Measurements from ENCODE around the gene ALOX15B. TPM values are rescaled to one million over a fixed set of nuclear protein-coding genes. Genes with fewer than 3 reads are reported as not detected.

ALOX15B gene
- total and polyA plus RNA-seq, 2 donors (not counting 1 experiment from before 2014, with no cell fraction given) = not detected

DNA sequence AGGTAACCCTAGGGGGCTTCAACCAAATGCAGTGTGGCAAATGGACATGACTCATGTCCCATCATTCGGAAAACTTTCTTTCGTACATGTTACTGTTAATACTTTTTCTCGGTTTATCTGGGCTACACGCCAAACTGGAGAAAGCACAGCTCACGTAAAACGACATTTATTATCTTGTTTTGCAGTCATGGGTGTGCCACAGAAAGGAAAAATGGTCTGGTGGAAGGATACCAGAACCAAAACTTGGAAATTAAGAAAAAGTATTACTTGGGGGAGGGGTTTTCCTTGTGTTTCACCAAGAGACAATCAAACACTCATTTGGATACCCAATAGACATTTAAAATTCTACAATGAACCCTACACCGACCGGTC lies 23.6 kb downstream of the ALOX15B start:
- H4K20me1 ChIP-seq (ENCODE audit: control insufficient read depth, extremely low read depth, insufficient read depth, low read length) = no peaks in the 10 kb centered on the region
- peaks cover 59% of the 10 kb centered on the region for H3K27me3 ChIP-seq (ENCODE audit: control insufficient read depth, insufficient read depth, low read length)
- no peak overlapping the region for H3K4me3 ChIP-seq (replicated peaks in 1 of 4; ENCODE audit: control extremely low read depth in 1 of 4, insufficient read depth in 1 of 4, low read depth in 3 of 4, low read length in 4 of 4)
- no peak overlapping the region for H3K9ac ChIP-seq (ENCODE audit: insufficient read depth, low read length)
- peak; percentile 35 to 42 for DNase-seq (ENCODE audit: low read depth in 2 of 2)
- no peaks in the 10 kb centered on the region for H3K79me2 ChIP-seq (ENCODE audit: control insufficient read depth, insufficient read depth, low read length)
- no peak for TF ChIP-seq EZH2 (IDR thresholded peaks at IDR 0.05; ENCODE audit: low read length, missing control alignments)
- TF ChIP-seq, protein P1, sequence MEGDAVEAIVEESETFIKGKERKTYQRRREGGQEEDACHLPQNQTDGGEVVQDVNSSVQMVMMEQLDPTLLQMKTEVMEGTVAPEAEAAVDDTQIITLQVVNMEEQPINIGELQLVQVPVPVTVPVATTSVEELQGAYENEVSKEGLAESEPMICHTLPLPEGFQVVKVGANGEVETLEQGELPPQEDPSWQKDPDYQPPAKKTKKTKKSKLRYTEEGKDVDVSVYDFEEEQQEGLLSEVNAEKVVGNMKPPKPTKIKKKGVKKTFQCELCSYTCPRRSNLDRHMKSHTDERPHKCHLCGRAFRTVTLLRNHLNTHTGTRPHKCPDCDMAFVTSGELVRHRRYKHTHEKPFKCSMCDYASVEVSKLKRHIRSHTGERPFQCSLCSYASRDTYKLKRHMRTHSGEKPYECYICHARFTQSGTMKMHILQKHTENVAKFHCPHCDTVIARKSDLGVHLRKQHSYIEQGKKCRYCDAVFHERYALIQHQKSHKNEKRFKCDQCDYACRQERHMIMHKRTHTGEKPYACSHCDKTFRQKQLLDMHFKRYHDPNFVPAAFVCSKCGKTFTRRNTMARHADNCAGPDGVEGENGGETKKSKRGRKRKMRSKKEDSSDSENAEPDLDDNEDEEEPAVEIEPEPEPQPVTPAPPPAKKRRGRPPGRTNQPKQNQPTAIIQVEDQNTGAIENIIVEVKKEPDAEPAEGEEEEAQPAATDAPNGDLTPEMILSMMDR (conservative IDR thresholded peaks at IDR 0.05 in 1 of 2, IDR thresholded peaks at IDR 0.05 in 1 of 2; ENCODE audit: low read depth in 1 of 2, low read length in 2 of 2) = no peak
- H3K4me2 ChIP-seq (ENCODE audit: extremely low read depth, insufficient read depth, low read length) = no peak overlapping the region
- H3K27ac ChIP-seq (ENCODE audit: insufficient read depth, low read length) = no peak overlapping the region
- no peaks in the 10 kb centered on the region for H3K9me3 ChIP-seq (ENCODE audit: control insufficient read depth, insufficient read depth, low read depth, low read length)
- H3K36me3 ChIP-seq (ENCODE audit: control insufficient read depth, insufficient read depth, low read length) = no peaks in the 10 kb centered on the region
- H3K4me1 ChIP-seq (ENCODE audit: control insufficient read depth, extremely low read depth, insufficient read depth, low read length) = no peaks in the 10 kb centered on the region
- no peak overlapping the region for H2AFZ ChIP-seq (ENCODE audit: low read length)

DNA sequence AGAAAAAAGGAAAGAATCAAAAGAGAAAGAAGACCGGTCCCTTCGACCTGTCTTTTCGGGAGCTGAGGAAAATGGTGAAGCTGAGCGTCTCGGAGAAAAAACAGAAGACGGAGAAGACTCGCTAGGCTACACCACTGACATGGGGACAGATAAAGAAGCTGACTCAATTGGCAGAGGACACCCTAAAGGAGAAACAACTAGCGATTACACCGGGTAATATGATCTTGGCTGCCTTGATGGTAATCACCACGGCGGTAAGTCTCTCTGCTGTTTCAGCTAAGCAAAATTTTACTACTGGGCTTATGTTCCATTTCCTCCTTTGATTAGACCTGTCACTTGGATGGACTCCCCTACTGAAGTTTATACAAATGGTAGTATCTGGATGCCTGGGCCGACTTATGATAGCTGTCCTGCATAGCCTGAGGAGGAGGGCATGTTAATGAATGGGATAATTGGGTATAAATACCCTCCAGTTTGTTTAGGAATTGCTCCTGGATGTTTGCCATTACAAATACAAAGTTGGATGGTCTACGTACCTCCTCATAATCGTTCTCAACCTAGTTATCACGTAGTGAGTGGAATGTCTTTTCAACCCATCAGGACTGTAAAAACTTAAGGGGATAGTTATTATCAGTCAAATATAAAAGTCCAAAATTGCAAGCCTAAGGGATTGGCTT lies 24.1 kb downstream of the ALOX15B start:
- peak in 1 of 2 donors; percentile 15 for DNase-seq (ENCODE audit: low read depth in 2 of 2)
- no peaks in the 10 kb centered on the region for H3K36me3 ChIP-seq (ENCODE audit: control insufficient read depth, insufficient read depth, low read length)
- peak overlapping the region in 1 of 4 experiments; percentile 8 for H3K4me3 ChIP-seq (replicated peaks in 1 of 4; ENCODE audit: control extremely low read depth in 1 of 4, insufficient read depth in 1 of 4, low read depth in 3 of 4, low read length in 4 of 4)

DNA sequence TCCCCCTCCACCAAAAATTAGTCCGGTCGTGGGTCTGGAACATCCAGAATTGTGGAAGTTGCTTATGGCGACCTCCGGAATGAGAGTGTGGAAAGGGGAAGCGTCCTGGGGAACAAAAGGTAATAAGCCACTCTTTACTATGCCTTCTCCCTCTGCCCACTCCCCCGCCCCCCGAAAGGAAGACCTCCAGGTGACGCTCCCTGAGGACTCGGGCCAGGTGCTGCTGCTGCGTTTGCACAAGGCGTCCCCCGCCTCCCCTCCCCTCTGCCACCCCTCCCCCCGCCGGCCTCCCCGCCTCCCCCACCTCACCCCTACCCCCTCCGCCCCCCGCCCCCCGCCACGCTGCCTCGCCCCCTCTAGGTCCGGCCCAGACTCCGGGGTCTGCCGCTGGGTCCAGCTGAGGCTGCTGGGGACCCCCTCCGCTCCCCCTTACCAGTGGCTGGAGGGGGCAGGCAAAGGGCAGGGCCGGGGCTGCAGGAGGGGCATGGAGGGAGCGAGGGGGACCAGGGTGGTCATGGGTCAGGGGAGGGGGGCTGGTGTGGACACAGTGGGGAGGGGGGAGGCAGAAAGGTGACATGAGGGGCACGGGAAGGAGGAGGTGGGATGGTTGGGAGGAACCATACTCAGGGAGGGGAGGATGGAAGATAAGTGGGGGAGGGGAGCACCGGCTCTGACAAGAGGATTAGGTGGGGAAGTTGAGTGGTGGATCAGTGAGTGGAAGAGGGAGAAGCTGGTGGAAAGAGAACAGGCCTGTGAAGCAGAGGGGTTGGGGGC lies 25.1 kb downstream of the ALOX15B start:
- Histone ChIP-seq H2AFZ (ENCODE audit: low read length) (no peak overlapping the region), H3K36me3 (ENCODE audit: control insufficient read depth, insufficient read depth, low read length) (no peaks in the 10 kb centered on the region), H3K79me2 (ENCODE audit: control insufficient read depth, insufficient read depth, low read length) (no peaks in the 10 kb centered on the region), H3K4me2 (ENCODE audit: extremely low read depth, insufficient read depth, low read length) (no peak overlapping the region), H3K9me3 (ENCODE audit: control insufficient read depth, insufficient read depth, low read depth, low read length) (no peaks in the 10 kb centered on the region), H3K4me3 (replicated peaks in 1 of 4; ENCODE audit: control extremely low read depth in 1 of 4, insufficient read depth in 1 of 4, low read depth in 3 of 4, low read length in 4 of 4) (no peak overlapping the region), H3K9ac (ENCODE audit: insufficient read depth, low read length) (no peak overlapping the region), H3K4me1 (ENCODE audit: control insufficient read depth, extremely low read depth, insufficient read depth, low read length) (no peaks in the 10 kb centered on the region), H3K27ac (ENCODE audit: insufficient read depth, low read length) (no peak overlapping the region), H4K20me1 (ENCODE audit: control insufficient read depth, extremely low read depth, insufficient read depth, low read length) (no peaks in the 10 kb centered on the region), H3K27me3 (ENCODE audit: control insufficient read depth, insufficient read depth, low read length) (peaks cover 56% of the 10 kb centered on the region)
- DNase-seq (ENCODE audit: low read depth in 2 of 2) = no peak
- no peak for TF ChIP-seq EZH2 (IDR thresholded peaks at IDR 0.05; ENCODE audit: low read length, missing control alignments)

More for the DNA sequence above, 24.1 kb downstream of the ALOX15B start:
- Histone ChIP-seq H3K9ac (ENCODE audit: insufficient read depth, low read length) (no peak overlapping the region), H3K79me2 (ENCODE audit: control insufficient read depth, insufficient read depth, low read length) (no peaks in the 10 kb centered on the region), H3K4me1 (ENCODE audit: control insufficient read depth, extremely low read depth, insufficient read depth, low read length) (no peaks in the 10 kb centered on the region), H3K27me3 (ENCODE audit: control insufficient read depth, insufficient read depth, low read length) (peaks cover 61% of the 10 kb centered on the region), H2AFZ (ENCODE audit: low read length) (no peak overlapping the region), H3K27ac (ENCODE audit: insufficient read depth, low read length) (no peak overlapping the region), H4K20me1 (ENCODE audit: control insufficient read depth, extremely low read depth, insufficient read depth, low read length) (no peaks in the 10 kb centered on the region), H3K4me2 (ENCODE audit: extremely low read depth, insufficient read depth, low read length) (no peak overlapping the region), H3K9me3 (ENCODE audit: control insufficient read depth, insufficient read depth, low read depth, low read length) (no peaks in the 10 kb centered on the region)
- TF ChIP-seq, protein P1 (conservative IDR thresholded peaks at IDR 0.05 in 1 of 2, IDR thresholded peaks at IDR 0.05 in 1 of 2; ENCODE audit: low read depth in 1 of 2, low read length in 2 of 2) = no peak
- TF ChIP-seq EZH2 (IDR thresholded peaks at IDR 0.05; ENCODE audit: low read length, missing control alignments) = peak; percentile 71
